K562 (cell line): ENCODE results near the gene ARHGAP22. TPM values are rescaled to one million over a fixed set of nuclear protein-coding genes. Genes with fewer than 3 reads are reported as not detected.

Experiments
- DPF2 ChIP-seq: fragments of 450-650 bp; IDR thresholded peaks from 2 replicates; pipeline ENCODE4 v1.6.1; 2016
- FOSL1 ChIP-seq: fragments of 200-800 bp; sonication (Bioruptor generic); conservative IDR thresholded peaks from 2 replicates; pipeline ENCODE4 v1.6.1; 2016; ENCODE audit warnings: missing genetic modification characterization, missing compliant biosample characterization
- FOXJ2 ChIP-seq: fragments of 200-800 bp; sonication (Bioruptor generic); IDR thresholded peaks from 2 replicates; pipeline ENCODE4 v1.6.1; 2016; ENCODE audit warnings: missing genetic modification characterization, missing compliant biosample characterization
- GABPB2 ChIP-seq: fragments of 250-450 bp; sonication (Bioruptor Pico); conservative IDR thresholded peaks from 2 replicates; pipeline ENCODE4 v1.5.1; 2021; ENCODE audit warnings: mild to moderate bottlenecking
- JUN ChIP-seq, 2 experiments: sonication (generic) in 1 of 2; formaldehyde crosslinking in 1 of 2; IDR thresholded peaks; 2 replicates each; pipeline versions ENCODE4 v1.6.1 to v1.8.0; 2012 to 2022; ENCODE audit warnings: borderline replicate concordance in 2 of 2, mild to moderate bottlenecking in 2 of 2, improper control_type of control experiment in 1 of 2, low read depth in 1 of 2, low read length in 1 of 2, missing genetic modification reagents in 1 of 2
- PHF20 ChIP-seq: fragments of 450-650 bp; IDR thresholded peaks from 2 replicates; pipeline ENCODE4 v1.6.1; 2018; ENCODE audit not compliant: partially characterized antibody
- RUNX1 ChIP-seq: sonication (generic); IDR thresholded peaks from 2 replicates; pipeline ENCODE4 v1.6.1; 2016; ENCODE audit warnings: antibody characterized with exemption, low read depth
- ZNF282 ChIP-seq: sonication (generic); formaldehyde crosslinking; IDR thresholded peaks from 2 replicates; pipeline ENCODE4 v1.8.1; 2023; ENCODE audit warnings: missing genetic modification reagents
- ZNF316 ChIP-seq: fragments of 450-650 bp; IDR thresholded peaks from 2 replicates; pipeline ENCODE4 v1.6.1; 2016
- ZNF639 ChIP-seq, 2 experiments: fragments of 200-800 bp in 1 of 2; sonication (Bioruptor generic) in 1 of 2; sonication (generic) in 1 of 2; formaldehyde crosslinking in 1 of 2; IDR thresholded peaks in 1 of 2; conservative IDR thresholded peaks in 1 of 2; 2 replicates each; pipeline versions ENCODE4 v1.5.0 to v1.6.1; 2016 to 2020; ENCODE audit warnings: missing compliant biosample characterization in 1 of 2, missing genetic modification characterization in 1 of 2, missing genetic modification reagents in 1 of 2
- polyA plus RNA-seq, 8 experiments: library from polyadenylated mRNA; depleted of rRNA in 4 of 8; stranded (reverse) in 5 of 8; unstranded in 3 of 8; fragments of >200 nt; fragmentation: Nextera tagmentation in 2 of 8; fragmentation: Illumina TruSeq in 1 of 8; extraction: Ambion mirVana in 2 of 8; extraction: Trizol in 1 of 8; gene quantifications; 2 replicates each; pipeline versions ENCODE4 v1.2.1 to v1.2.3, GENCODE V29; 2011 to 2014; ENCODE audit warnings: inconsistent platforms in 1 of 8, missing spikeins in 1 of 8
- total RNA-seq, 7 experiments: library from RNA; depleted of rRNA in 6 of 7; stranded (reverse); fragments of >200 nt in 6 of 7; fragmentation: Illumina TruSeq in 2 of 7; extraction: Trizol in 2 of 7; gene quantifications; 2 replicates each; pipeline versions ENCODE4 v1.2.1 to v1.2.3, GENCODE V29; 2011 to 2021; ENCODE audit warnings: low replicate concordance in 1 of 7
- TF ChIP-seq, protein P1 (sequence below): fragments of 200-400 bp; formaldehyde crosslinking; IDR thresholded peaks from 2 replicates; pipeline ENCODE4 v1.6.1; 2017; ENCODE audit warnings: mild to moderate bottlenecking, low read depth, low read length, moderate library complexity
- TF ChIP-seq, protein P2 (sequence below): fragments of 450-650 bp; IDR thresholded peaks from 2 replicates; pipeline ENCODE4 v1.6.1; 2016; ENCODE audit warnings: borderline replicate concordance

Gene ARHGAP22
- total and polyA plus RNA-seq, 9 of the 15 experiments (the other 6 are each of a cell fraction or from before 2014, with no cell fraction given), result 1.3 to 28.1 (median 12.7) TPM

- TF ChIP-seq ZNF639 (CRISPR knock-in tag; conservative IDR thresholded peaks at IDR 0.05 in 1 of 2, IDR thresholded peaks at IDR 0.05 in 1 of 2) (no peak), FOXJ2 (no peak), RUNX1 (no peak), PHF20 (no peak), JUN (IDR thresholded peaks at IDR 0.05; ENCODE audit: borderline replicate concordance, low read depth, low read length) (peak; percentile 23; the same call in 1 of the 2 replicates), JUN (CRISPR knock-in tag; IDR thresholded peaks at IDR 0.05; ENCODE audit: borderline replicate concordance) (no peak), GABPB2 (CRISPR knock-in tag) (no peak), ZNF282 (no peak), DPF2 (0 out of 2 replicates have a peak, but pooled peaks have one; percentile 26), ZNF316 (peak; percentile 36; the same call in 1 of the 2 replicates), FOSL1 (tag) (peak; percentile 56)
- TF ChIP-seq, protein P1, sequence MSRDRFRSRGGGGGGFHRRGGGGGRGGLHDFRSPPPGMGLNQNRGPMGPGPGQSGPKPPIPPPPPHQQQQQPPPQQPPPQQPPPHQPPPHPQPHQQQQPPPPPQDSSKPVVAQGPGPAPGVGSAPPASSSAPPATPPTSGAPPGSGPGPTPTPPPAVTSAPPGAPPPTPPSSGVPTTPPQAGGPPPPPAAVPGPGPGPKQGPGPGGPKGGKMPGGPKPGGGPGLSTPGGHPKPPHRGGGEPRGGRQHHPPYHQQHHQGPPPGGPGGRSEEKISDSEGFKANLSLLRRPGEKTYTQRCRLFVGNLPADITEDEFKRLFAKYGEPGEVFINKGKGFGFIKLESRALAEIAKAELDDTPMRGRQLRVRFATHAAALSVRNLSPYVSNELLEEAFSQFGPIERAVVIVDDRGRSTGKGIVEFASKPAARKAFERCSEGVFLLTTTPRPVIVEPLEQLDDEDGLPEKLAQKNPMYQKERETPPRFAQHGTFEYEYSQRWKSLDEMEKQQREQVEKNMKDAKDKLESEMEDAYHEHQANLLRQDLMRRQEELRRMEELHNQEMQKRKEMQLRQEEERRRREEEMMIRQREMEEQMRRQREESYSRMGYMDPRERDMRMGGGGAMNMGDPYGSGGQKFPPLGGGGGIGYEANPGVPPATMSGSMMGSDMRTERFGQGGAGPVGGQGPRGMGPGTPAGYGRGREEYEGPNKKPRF, result no peak
- TF ChIP-seq, protein P2, sequence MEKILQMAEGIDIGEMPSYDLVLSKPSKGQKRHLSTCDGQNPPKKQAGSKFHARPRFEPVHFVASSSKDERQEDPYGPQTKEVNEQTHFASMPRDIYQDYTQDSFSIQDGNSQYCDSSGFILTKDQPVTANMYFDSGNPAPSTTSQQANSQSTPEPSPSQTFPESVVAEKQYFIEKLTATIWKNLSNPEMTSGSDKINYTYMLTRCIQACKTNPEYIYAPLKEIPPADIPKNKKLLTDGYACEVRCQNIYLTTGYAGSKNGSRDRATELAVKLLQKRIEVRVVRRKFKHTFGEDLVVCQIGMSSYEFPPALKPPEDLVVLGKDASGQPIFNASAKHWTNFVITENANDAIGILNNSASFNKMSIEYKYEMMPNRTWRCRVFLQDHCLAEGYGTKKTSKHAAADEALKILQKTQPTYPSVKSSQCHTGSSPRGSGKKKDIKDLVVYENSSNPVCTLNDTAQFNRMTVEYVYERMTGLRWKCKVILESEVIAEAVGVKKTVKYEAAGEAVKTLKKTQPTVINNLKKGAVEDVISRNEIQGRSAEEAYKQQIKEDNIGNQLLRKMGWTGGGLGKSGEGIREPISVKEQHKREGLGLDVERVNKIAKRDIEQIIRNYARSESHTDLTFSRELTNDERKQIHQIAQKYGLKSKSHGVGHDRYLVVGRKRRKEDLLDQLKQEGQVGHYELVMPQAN, result no peak
These were observed 107.8 kb downstream of the ARHGAP22 start (continued) for GRCh38 chr10:48496831-48497779.
